ENCODE results near the gene HIGD1C. TPM values are rescaled to one million over a fixed set of nuclear protein-coding genes. Genes with fewer than 3 reads are reported as not detected.

Gene HIGD1C
- total RNA-seq, 1 experiment from 2014 or later, result not detected

- H3K36me3 Mint-ChIP-seq (ENCODE audit: insufficient read depth, unreplicated experiment), result peaks cover 50% of the 10 kb centered on the region
- H3K4me3 ChIP-seq (ENCODE audit: low read depth, low read length), result no peak overlapping the region
- BruUV-seq (replicated peaks), result no TSS peak
- no peaks in the 10 kb centered on the region for H3K9me3 Mint-ChIP-seq (ENCODE audit: unreplicated experiment)
- H3K27me3 ChIP-seq (replicated peaks; ENCODE audit: control insufficient read depth, insufficient read depth, low read length), result no peaks in the 10 kb centered on the region
- TF ChIP-seq, protein P1, sequence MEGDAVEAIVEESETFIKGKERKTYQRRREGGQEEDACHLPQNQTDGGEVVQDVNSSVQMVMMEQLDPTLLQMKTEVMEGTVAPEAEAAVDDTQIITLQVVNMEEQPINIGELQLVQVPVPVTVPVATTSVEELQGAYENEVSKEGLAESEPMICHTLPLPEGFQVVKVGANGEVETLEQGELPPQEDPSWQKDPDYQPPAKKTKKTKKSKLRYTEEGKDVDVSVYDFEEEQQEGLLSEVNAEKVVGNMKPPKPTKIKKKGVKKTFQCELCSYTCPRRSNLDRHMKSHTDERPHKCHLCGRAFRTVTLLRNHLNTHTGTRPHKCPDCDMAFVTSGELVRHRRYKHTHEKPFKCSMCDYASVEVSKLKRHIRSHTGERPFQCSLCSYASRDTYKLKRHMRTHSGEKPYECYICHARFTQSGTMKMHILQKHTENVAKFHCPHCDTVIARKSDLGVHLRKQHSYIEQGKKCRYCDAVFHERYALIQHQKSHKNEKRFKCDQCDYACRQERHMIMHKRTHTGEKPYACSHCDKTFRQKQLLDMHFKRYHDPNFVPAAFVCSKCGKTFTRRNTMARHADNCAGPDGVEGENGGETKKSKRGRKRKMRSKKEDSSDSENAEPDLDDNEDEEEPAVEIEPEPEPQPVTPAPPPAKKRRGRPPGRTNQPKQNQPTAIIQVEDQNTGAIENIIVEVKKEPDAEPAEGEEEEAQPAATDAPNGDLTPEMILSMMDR (IDR thresholded peaks at IDR 0.05; ENCODE audit: insufficient read depth in 1 of 2, low read depth in 1 of 2, low read length in 1 of 2, severe bottlenecking in 1 of 2, unreplicated experiment in 1 of 2), result peak; percentile 63 to 83
- H3K4me3 Mint-ChIP-seq (ENCODE audit: unreplicated experiment), result no peak overlapping the region
- H3K4me1 Mint-ChIP-seq (ENCODE audit: low read depth, unreplicated experiment), result peaks cover 16% of the 10 kb centered on the region
- CTCF ChIA-PET, result interaction anchor here (0.6 to 4.9 kb wide), 19 partner anchors 18 to 396 kb away, joined by 3 to 88 read pairs (median 4); partner anchors contain the start of genes ATF1, HIGD1C, SLC11A2 and SMAGP
- POLR2A ChIA-PET, result interaction anchor here (0.6 to 1.9 kb wide), 5 partner anchors 39 to 419 kb away, joined by 4 to 8 read pairs (median 7); partner anchors contain the start of gene SLC11A2
- intact Hi-C loops (cut with micrococcal nuclease; ENCODE audit: unreplicated experiment), result loop anchor here (1.0 to 5.0 kb wide), 7 partner anchors 26 to 485 kb away; partner anchors contain the start of gene DIP2B
- H3K27me3 Mint-ChIP-seq (ENCODE audit: insufficient read depth, unreplicated experiment), result no peaks in the 10 kb centered on the region
- H3K27ac Mint-ChIP-seq (ENCODE audit: unreplicated experiment), result no peak overlapping the region
- DNase-seq, result peak; percentile 71 to 78
- H3K9me3 ChIP-seq, result no peaks in the 10 kb centered on the region
- peaks cover 6% of the 10 kb centered on the region for H3K36me3 ChIP-seq (ENCODE audit: control insufficient read depth, insufficient read depth, low read length)
- H3K4me1 ChIP-seq, result no peaks in the 10 kb centered on the region
These were observed 34.8 kb downstream of the HIGD1C start for GRCh38 chr12:50986966-50987737.

GRCh38 chr12:50988051-50988450 is 35.7 kb downstream of the HIGD1C start:
- Mint-ChIP-seq H3K36me3 (ENCODE audit: insufficient read depth, unreplicated experiment) (peaks cover 59% of the 10 kb centered on the region), H3K27ac (ENCODE audit: unreplicated experiment) (no peak overlapping the region), H3K4me3 (ENCODE audit: unreplicated experiment) (no peak overlapping the region), H3K4me1 (ENCODE audit: low read depth, unreplicated experiment) (peaks cover 16% of the 10 kb centered on the region), H3K27me3 (ENCODE audit: insufficient read depth, unreplicated experiment) (no peaks in the 10 kb centered on the region), H3K9me3 (ENCODE audit: unreplicated experiment) (no peaks in the 10 kb centered on the region)
- no TSS peak for BruUV-seq (replicated peaks)
- intact Hi-C loops (cut with micrococcal nuclease; ENCODE audit: unreplicated experiment), result loop anchor here (5.0 kb wide), 2 partner anchors 364 to 486 kb away; partner anchors contain the start of gene DIP2B
- Histone ChIP-seq H3K27me3 (replicated peaks; ENCODE audit: control insufficient read depth, insufficient read depth, low read length) (no peaks in the 10 kb centered on the region), H3K9me3 (no peaks in the 10 kb centered on the region), H3K36me3 (ENCODE audit: control insufficient read depth, insufficient read depth, low read length) (peaks cover 6% of the 10 kb centered on the region), H3K4me3 (ENCODE audit: low read depth, low read length) (no peak overlapping the region), H3K4me1 (no peaks in the 10 kb centered on the region)
- DNase-seq, result no peak
- CTCF ChIA-PET, result interaction anchor here (0.6 to 4.9 kb wide), 8 partner anchors 35 to 395 kb away, joined by 3 to 88 read pairs (median 11); partner anchors contain the start of genes ATF1 and SLC11A2
- TF ChIP-seq, protein P1 (IDR thresholded peaks at IDR 0.05; ENCODE audit: insufficient read depth in 1 of 2, low read depth in 1 of 2, low read length in 1 of 2, severe bottlenecking in 1 of 2, unreplicated experiment in 1 of 2), result no peak
- POLR2A ChIA-PET, result interaction anchor here (0.6 to 1.9 kb wide), 2 partner anchors 40 to 419 kb away, joined by 7 to 8 read pairs; no protein-coding TSS in a partner anchor

DNA sequence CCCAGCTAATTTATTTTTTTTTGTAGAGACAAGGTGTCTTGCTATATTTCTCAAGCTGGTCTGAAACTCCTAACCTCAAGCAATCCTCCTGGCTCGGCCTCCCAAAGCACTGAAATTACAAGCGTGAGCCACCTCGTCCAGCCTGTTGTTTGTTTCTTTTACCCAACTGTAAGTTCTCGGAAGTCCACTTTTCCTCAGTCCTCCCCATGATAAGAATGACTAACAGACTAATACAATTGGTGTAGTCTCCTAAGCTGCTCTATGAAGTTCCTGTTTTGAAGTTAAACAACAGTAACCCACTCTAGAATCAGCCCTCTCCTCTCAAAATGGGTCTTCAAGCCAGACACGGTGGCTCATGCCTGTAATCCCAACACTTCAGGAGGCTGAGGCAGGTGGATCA is 36.5 kb downstream of the HIGD1C start:
- H3K4me1 ChIP-seq, result no peaks in the 10 kb centered on the region
- Mint-ChIP-seq H3K9me3 (ENCODE audit: unreplicated experiment) (no peaks in the 10 kb centered on the region), H3K27ac (ENCODE audit: unreplicated experiment) (no peak overlapping the region), H3K36me3 (ENCODE audit: insufficient read depth, unreplicated experiment) (peaks cover 67% of the 10 kb centered on the region), H3K27me3 (ENCODE audit: insufficient read depth, unreplicated experiment) (no peaks in the 10 kb centered on the region), H3K4me1 (ENCODE audit: low read depth, unreplicated experiment) (peaks cover 16% of the 10 kb centered on the region), H3K4me3 (ENCODE audit: unreplicated experiment) (no peak overlapping the region)
- DNase-seq, result no peak
- no TSS peak for BruUV-seq (replicated peaks)
- H3K27me3 ChIP-seq (replicated peaks; ENCODE audit: control insufficient read depth, insufficient read depth, low read length), result no peaks in the 10 kb centered on the region
- H3K36me3 ChIP-seq (ENCODE audit: control insufficient read depth, insufficient read depth, low read length), result peaks cover 6% of the 10 kb centered on the region
- H3K4me3 ChIP-seq (ENCODE audit: low read depth, low read length), result no peak overlapping the region
- no peaks in the 10 kb centered on the region for H3K9me3 ChIP-seq
- ChIA-PET POLR2A (interaction anchor here (0.6 kb wide), 1 partner anchor 531 kb away, joined by 4 read pairs; no protein-coding TSS in a partner anchor), CTCF (interaction anchor here (1.4 kb wide), 1 partner anchor 134 kb away, joined by 3 read pairs; no protein-coding TSS in a partner anchor)
- intact Hi-C loops (cut with micrococcal nuclease; ENCODE audit: unreplicated experiment), result loop anchor here (5.0 kb wide), 2 partner anchors 363 to 487 kb away; partner anchors contain the start of gene DIP2B
- TF ChIP-seq, protein P1 (IDR thresholded peaks at IDR 0.05; ENCODE audit: insufficient read depth in 1 of 2, low read depth in 1 of 2, low read length in 1 of 2, severe bottlenecking in 1 of 2, unreplicated experiment in 1 of 2), result no peak
